ENCODE results near the gene RABEP1. TPM values are rescaled to one million over a fixed set of nuclear protein-coding genes. Genes with fewer than 3 reads are reported as not detected.
"Not testable (repeated sequence)": the region's sequence is repeated elsewhere in the genome, so short reads cannot be mapped to it uniquely, and the experiment has no call there.

Gene RABEP1
- total RNA-seq, 1 donor from 2014 or later, result 67.5 TPM

DNA sequence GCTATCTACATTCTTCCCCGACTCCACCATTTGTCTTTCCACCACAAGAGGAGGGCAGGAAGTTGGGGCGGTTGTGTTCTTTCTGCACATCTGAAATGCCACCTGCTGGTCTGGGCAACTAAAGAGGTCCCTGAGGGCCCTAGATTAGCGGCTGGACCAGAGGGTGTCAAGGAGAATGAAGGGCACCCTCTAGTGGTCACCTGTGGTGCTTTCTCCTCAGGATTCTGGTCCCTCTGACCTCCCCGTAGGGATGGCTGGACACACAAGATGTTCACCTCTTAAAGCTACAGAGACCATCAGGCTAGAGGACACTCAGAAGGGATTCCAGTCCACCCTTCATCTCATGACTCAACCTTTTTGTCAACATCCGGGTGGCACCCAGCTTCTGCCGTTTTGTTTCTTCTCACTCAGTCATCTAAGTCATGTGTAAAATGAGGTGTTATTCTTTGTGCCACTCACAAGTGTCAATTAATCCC, 44.5 kb upstream of the RABEP1 start:
- Mint-ChIP-seq H3K36me3 (ENCODE audit: low read depth) (peaks cover 2% of the 10 kb centered on the region), H3K27ac (peak overlapping the region; percentile 98), H3K4me3 (peak overlapping the region; percentile 36), H3K27me3 (no peaks in the 10 kb centered on the region), H3K9me3 (no peaks in the 10 kb centered on the region), H3K4me1 (peaks cover 78% of the 10 kb centered on the region)
- CTCF ChIA-PET, result interaction anchor here (0.6 to 6.2 kb wide), 11 partner anchors 11 to 150 kb away, joined by 3 to 127 read pairs (median 5); partner anchors contain the start of gene ZNF594
- TF ChIP-seq, protein P1, sequence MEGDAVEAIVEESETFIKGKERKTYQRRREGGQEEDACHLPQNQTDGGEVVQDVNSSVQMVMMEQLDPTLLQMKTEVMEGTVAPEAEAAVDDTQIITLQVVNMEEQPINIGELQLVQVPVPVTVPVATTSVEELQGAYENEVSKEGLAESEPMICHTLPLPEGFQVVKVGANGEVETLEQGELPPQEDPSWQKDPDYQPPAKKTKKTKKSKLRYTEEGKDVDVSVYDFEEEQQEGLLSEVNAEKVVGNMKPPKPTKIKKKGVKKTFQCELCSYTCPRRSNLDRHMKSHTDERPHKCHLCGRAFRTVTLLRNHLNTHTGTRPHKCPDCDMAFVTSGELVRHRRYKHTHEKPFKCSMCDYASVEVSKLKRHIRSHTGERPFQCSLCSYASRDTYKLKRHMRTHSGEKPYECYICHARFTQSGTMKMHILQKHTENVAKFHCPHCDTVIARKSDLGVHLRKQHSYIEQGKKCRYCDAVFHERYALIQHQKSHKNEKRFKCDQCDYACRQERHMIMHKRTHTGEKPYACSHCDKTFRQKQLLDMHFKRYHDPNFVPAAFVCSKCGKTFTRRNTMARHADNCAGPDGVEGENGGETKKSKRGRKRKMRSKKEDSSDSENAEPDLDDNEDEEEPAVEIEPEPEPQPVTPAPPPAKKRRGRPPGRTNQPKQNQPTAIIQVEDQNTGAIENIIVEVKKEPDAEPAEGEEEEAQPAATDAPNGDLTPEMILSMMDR (IDR thresholded peaks at IDR 0.05), result no peak
- intact Hi-C loops (cut with micrococcal nuclease), result loop anchor here (1.0 to 5.0 kb wide), 4 partner anchors 16 to 205 kb away; no protein-coding TSS in a partner anchor
- DNase-seq (no peak), ATAC-seq (ENCODE audit: low read depth) (peak; percentile 18)
- POLR2A ChIA-PET, result interaction anchor here (0.6 to 4.6 kb wide), 10 partner anchors 10 to 158 kb away, joined by 3 to 39 read pairs (median 6); partner anchors contain the start of gene ZNF594

DNA sequence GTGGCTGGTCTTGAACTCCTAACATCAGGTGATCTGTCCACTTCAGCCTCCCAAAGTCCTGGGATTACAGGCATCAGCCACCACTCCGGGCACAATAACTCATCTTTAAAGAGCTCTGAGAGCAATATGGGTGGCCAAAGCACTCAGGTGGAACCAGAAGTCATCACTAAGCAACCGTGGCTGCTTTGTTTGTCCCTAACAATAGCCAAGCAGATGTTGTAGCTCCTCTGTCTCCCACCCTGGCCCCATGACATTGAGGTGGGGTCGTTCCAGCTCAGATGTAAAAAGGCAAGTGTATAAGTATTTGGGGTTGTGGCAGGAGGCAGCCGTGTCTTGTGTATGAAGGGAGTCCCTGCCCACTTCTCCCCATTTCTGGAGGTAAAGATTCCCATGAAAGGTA, 43.8 kb upstream of the RABEP1 start:
- intact Hi-C loops (cut with micrococcal nuclease), result loop anchor here (5.0 kb wide), 1 partner anchor 206 kb away; no protein-coding TSS in a partner anchor
- Mint-ChIP-seq H3K4me1 (peaks cover 78% of the 10 kb centered on the region), H3K27me3 (no peaks in the 10 kb centered on the region), H3K9me3 (no peaks in the 10 kb centered on the region), H3K27ac (peak overlapping the region; percentile 98), H3K36me3 (ENCODE audit: low read depth) (peaks cover 2% of the 10 kb centered on the region), H3K4me3 (peak overlapping the region; percentile 24)
- TF ChIP-seq, protein P1 (IDR thresholded peaks at IDR 0.05), result no peak
- ATAC-seq (ENCODE audit: low read depth) (no peak), DNase-seq (no peak)
- CTCF ChIA-PET, result interaction anchor here (0.7 to 6.2 kb wide), 6 partner anchors 10 to 149 kb away, joined by 3 to 127 read pairs (median 7); partner anchors contain the start of gene ZNF594
- POLR2A ChIA-PET, result interaction anchor here (0.5 to 4.6 kb wide), 11 partner anchors 10 to 157 kb away, joined by 3 to 39 read pairs (median 4); partner anchors contain the start of gene ZNF594

GRCh38 chr17:5239769-5240168, 42.3 kb upstream of the RABEP1 start:
- H3K27me3 Mint-ChIP-seq; DNase-seq; ATAC-seq (ENCODE audit: low read depth); H3K9me3 Mint-ChIP-seq; H3K36me3 Mint-ChIP-seq (ENCODE audit: low read depth); H3K4me3 Mint-ChIP-seq: not testable (repeated sequence)
- Mint-ChIP-seq H3K27ac (peak overlapping the region; percentile 35), H3K4me1 (peaks cover 76% of the 10 kb centered on the region)
- intact Hi-C loops (cut with micrococcal nuclease), result loop anchor here (5.0 kb wide), 2 partner anchors 127 to 207 kb away; partner anchors contain the start of gene ZNF232
- ChIA-PET CTCF (interaction anchor here (6.2 kb wide), 1 partner anchor 43 kb away, joined by 127 read pairs; the partner anchor contains the start of gene ZNF594), POLR2A (interaction anchor here (0.6 to 1.1 kb wide), 2 partner anchors 15 to 45 kb away, joined by 3 to 5 read pairs; no protein-coding TSS in a partner anchor)

DNA sequence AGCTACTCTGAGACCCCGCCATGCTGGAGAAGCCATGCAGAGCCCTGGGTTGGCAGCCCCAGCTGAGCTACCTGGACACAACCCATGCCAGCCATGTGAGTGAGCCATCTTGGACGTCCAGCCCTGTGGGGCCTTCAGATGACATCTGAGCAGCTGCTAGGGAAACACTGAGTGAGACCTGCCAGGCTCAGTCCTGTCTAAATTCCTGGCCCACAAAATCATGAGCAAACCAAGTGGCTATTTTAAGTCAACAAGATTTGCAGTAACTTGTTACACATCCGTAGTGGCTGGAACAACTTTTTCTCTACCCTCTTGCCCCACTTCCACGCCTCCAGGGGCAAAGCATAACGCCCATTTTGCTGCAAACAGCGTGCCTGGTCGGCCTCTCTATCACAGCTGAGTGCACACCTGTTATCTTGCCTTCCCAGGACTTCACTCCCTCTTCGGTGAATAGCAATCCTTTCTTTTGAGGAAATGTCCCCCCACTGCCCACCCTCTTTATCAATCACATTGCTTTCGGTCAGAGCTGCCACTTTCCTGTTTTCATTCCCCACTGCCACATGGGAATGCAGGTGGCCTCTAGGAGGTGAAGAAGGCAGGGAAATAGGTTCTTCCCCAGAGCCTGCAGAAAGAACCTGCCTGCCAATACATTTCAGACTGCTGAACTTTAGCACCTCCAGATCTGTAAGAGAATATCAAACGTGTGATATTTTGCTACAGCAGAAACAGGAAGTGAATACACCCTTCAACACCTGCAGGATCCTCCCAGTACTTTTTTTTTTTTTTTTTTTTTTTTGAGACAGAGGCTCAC, 40.0 kb upstream of the RABEP1 start:
- CTCF ChIA-PET, result interaction anchor here (0.7 to 1.4 kb wide), 2 partner anchors 16 to 64 kb away, joined by 3 read pairs; no protein-coding TSS in a partner anchor
- Mint-ChIP-seq H3K4me3 (peak overlapping the region; percentile 78), H3K4me1 (peaks cover 72% of the 10 kb centered on the region), H3K36me3 (ENCODE audit: low read depth) (no peaks in the 10 kb centered on the region), H3K9me3 (no peaks in the 10 kb centered on the region), H3K27ac (peak overlapping the region; percentile 99), H3K27me3 (no peaks in the 10 kb centered on the region)
- POLR2A ChIA-PET, result interaction anchor here (0.5 to 1.6 kb wide), 9 partner anchors 12 to 66 kb away, joined by 3 to 6 read pairs (median 3); partner anchors contain the start of gene ZNF594
- no peak for DNase-seq
- peak; percentile 68 for ATAC-seq (ENCODE audit: low read depth)
- intact Hi-C loops (cut with micrococcal nuclease), result loop anchor here (1.0 to 5.0 kb wide), 2 partner anchors 8 to 130 kb away; partner anchors contain the start of genes SCIMP and ZNF232
- TF ChIP-seq, protein P1 (IDR thresholded peaks at IDR 0.05), result no peak

GRCh38 chr17:5247621-5248020, 34.5 kb upstream of the RABEP1 start:
- TF ChIP-seq, protein P1 (IDR thresholded peaks at IDR 0.05), result no peak
- H3K4me1 Mint-ChIP-seq, result peaks cover 53% of the 10 kb centered on the region
- DNase-seq (no peak), ATAC-seq (ENCODE audit: low read depth) (no peak)
- intact Hi-C loops (cut with micrococcal nuclease), result no loop called here
- ChIA-PET POLR2A (interaction anchor here (0.7 to 1.1 kb wide), 2 partner anchors 158 to 222 kb away, joined by 3 to 4 read pairs; no protein-coding TSS in a partner anchor), CTCF (interaction anchor here (1.4 to 4.5 kb wide), 3 partner anchors 9 to 60 kb away, joined by 3 to 28 read pairs (median 10); no protein-coding TSS in a partner anchor)
- no peaks in the 10 kb centered on the region for H3K9me3 Mint-ChIP-seq
- H3K36me3 Mint-ChIP-seq (ENCODE audit: low read depth), result peaks cover 5% of the 10 kb centered on the region
- H3K4me3 Mint-ChIP-seq, result no peak overlapping the region
- H3K27me3 Mint-ChIP-seq, result no peaks in the 10 kb centered on the region
- peak overlapping the region; percentile 61 for H3K27ac Mint-ChIP-seq
